Measurements from ENCODE around the gene EYA2.

The EYA2 gene

GRCh38 chr20:47007826-47008655 is 113.4 kb downstream of the EYA2 start:
- no peak for DNase-seq (ENCODE audit: low read depth)
- no peak overlapping the region for H3K4me3 ChIP-seq (ENCODE audit: low read depth, low read length)
- no peak for TF ChIP-seq CTCF (IDR thresholded peaks at IDR 0.05; ENCODE audit: insufficient read depth, low read depth, low read length, missing control alignments)

GRCh38 chr20:47008842-47009518 is 114.3 kb downstream of the EYA2 start:
- no peak overlapping the region for H3K4me3 ChIP-seq (ENCODE audit: low read depth, low read length)
- TF ChIP-seq CTCF (IDR thresholded peaks at IDR 0.05; ENCODE audit: insufficient read depth, low read depth, low read length, missing control alignments), result no peak
- DNase-seq (ENCODE audit: low read depth), result no peak

- H3K4me3 ChIP-seq (ENCODE audit: low read depth, low read length), result no peak overlapping the region
- TF ChIP-seq CTCF (IDR thresholded peaks at IDR 0.05; ENCODE audit: insufficient read depth, low read depth, low read length, missing control alignments), result no peak
- DNase-seq (ENCODE audit: low read depth), result no peak
Observed at GRCh38 chr20:47009784-47010183, 115.1 kb downstream of the EYA2 start.

- no peak for DNase-seq (ENCODE audit: low read depth)
Observed at GRCh38 chr20:47011984-47012383, 117.3 kb downstream of the EYA2 start.

DNA sequence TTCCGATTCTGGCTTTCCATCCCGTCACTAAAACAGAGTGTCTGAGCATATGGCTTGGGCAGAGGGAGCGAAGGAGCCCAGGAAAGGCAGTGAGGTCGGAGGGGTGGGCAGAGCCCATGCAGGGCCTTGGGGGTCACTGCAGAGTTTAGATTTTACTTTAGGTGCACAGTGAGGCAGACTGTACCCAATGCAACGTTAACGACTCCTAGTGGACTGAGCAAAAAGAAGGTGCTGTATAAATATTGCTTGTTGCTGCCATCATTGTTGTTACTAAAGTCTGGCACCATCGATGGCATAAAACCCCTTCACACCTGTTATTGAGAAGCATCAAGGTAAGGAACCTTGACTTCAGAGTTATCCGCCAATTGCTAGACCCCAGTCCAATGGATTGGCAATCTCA is 119.0 kb downstream of the EYA2 start:
- no peak for DNase-seq (ENCODE audit: low read depth)
- no peak overlapping the region for H3K4me3 ChIP-seq (ENCODE audit: low read depth, low read length)
- no peak for TF ChIP-seq CTCF (IDR thresholded peaks at IDR 0.05; ENCODE audit: insufficient read depth, low read depth, low read length, missing control alignments)

More at GRCh38 chr20:47011984-47012383, 117.3 kb downstream of the EYA2 start:
- TF ChIP-seq CTCF (IDR thresholded peaks at IDR 0.05; ENCODE audit: insufficient read depth, low read depth, low read length, missing control alignments), result no peak
- H3K4me3 ChIP-seq (ENCODE audit: low read depth, low read length), result no peak overlapping the region

DNA sequence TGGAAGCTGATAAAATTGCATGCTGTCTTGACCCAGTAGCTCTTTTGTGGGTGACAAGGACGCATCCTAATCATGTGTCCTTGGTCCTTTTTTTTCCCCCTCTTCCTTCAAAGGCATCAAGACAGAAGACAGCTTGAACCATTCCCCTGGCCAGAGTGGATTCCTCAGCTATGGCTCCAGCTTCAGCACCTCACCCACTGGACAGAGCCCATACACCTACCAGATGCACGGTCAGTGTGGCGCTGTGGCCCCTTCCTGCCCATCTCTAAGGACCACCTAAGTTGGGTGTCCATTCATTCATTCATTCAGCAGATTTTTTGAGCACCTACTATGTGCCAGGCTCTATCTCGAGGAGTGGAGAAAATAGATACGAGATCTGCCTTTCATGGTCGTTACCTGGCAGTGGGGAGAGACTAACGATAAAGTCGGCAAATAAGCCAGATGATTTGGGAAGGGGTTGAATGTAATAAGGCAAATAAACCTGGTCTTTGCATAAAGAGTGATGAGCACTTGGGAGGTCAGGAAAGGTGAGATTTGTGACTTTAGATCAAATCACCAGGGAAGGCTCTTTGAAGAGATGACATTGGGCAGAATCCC is 121.5 kb downstream of the EYA2 start:
- DNase-seq (ENCODE audit: low read depth), result no peak
- no peak for TF ChIP-seq CTCF (IDR thresholded peaks at IDR 0.05; ENCODE audit: insufficient read depth, low read depth, low read length, missing control alignments)
- no peak overlapping the region for H3K4me3 ChIP-seq (ENCODE audit: low read depth, low read length)
